ENCODE measurements around the gene MARF1. TPM values are rescaled to one million over a fixed set of nuclear protein-coding genes. Genes with fewer than 3 reads are reported as not detected.
"Not testable (repeated sequence)": the region's sequence is repeated elsewhere in the genome, so short reads cannot be mapped to it uniquely, and the experiment has no call there.

Gene MARF1
- 8.9 and 9.2 TPM in 2 replicates for polyA plus RNA-seq (2014; cell fraction: cytosol; rRNA removed)
- 11.3 and 23.9 TPM in 2 replicates for polyA plus RNA-seq (2014; cell fraction: nucleus; rRNA removed)

GRCh38 chr16:15643048-15643945 lies at the start of gene MARF1:
TSS of gene MARF1 (minus strand) at chr16:15643154. CDS start at chr16:15639233, 3,921 bp downstream.
- DNase-seq (ENCODE audit: low spot score): peak; percentile 95

GRCh38 chr16:15692508-15692907 lies 49.6 kb upstream of the MARF1 start:
- DNase-seq (ENCODE audit: low spot score): not testable (repeated sequence)

GRCh38 chr16:15691046-15691445 lies 48.1 kb upstream of the MARF1 start:
- no peak for DNase-seq (ENCODE audit: low spot score)

- DNase-seq (ENCODE audit: low spot score): no peak
Observed at GRCh38 chr16:15690296-15690695, 47.3 kb upstream of the MARF1 start.

GRCh38 chr16:15689290-15689689 lies 46.3 kb upstream of the MARF1 start:
- no peak for DNase-seq (ENCODE audit: low spot score)

- DNase-seq (ENCODE audit: low spot score): no peak
Observed at GRCh38 chr16:15686287-15686686, 43.3 kb upstream of the MARF1 start.

- DNase-seq (ENCODE audit: low spot score): no peak
Observed at GRCh38 chr16:15682105-15682570, 39.2 kb upstream of the MARF1 start.

- no peak for DNase-seq (ENCODE audit: low spot score)
Observed at GRCh38 chr16:15677447-15677846, 34.5 kb upstream of the MARF1 start.

GRCh38 chr16:15676506-15676905 lies 33.6 kb upstream of the MARF1 start:
- DNase-seq (ENCODE audit: low spot score): no peak

GRCh38 chr16:15674571-15674970 lies 31.6 kb upstream of the MARF1 start:
- DNase-seq (ENCODE audit: low spot score): no peak

GRCh38 chr16:15672514-15673167 lies 29.7 kb upstream of the MARF1 start:
- no peak for DNase-seq (ENCODE audit: low spot score)

- not testable (repeated sequence) for DNase-seq (ENCODE audit: low spot score)
Observed at GRCh38 chr16:15672127-15672513, 29.2 kb upstream of the MARF1 start.

GRCh38 chr16:15671530-15672117 lies 28.7 kb upstream of the MARF1 start:
- DNase-seq (ENCODE audit: low spot score): no peak

- no peak for DNase-seq (ENCODE audit: low spot score)
Observed at GRCh38 chr16:15667091-15667742, 24.3 kb upstream of the MARF1 start.

- DNase-seq (ENCODE audit: low spot score): no peak
Observed at GRCh38 chr16:15665107-15665506, 22.2 kb upstream of the MARF1 start.

GRCh38 chr16:15660203-15660601 lies 17.2 kb upstream of the MARF1 start:
- no peak for DNase-seq (ENCODE audit: low spot score)

GRCh38 chr16:15658556-15658955 lies 15.6 kb upstream of the MARF1 start:
- DNase-seq (ENCODE audit: low spot score): no peak

- DNase-seq (ENCODE audit: low spot score): no peak
Observed at GRCh38 chr16:15658149-15658548, 15.2 kb upstream of the MARF1 start.

- DNase-seq (ENCODE audit: low spot score): not testable (repeated sequence)
Observed at GRCh38 chr16:15655561-15655960, 12.6 kb upstream of the MARF1 start.

- no peak for DNase-seq (ENCODE audit: low spot score)
Observed at GRCh38 chr16:15654591-15654990, 11.6 kb upstream of the MARF1 start.

GRCh38 chr16:15653227-15653626 lies 10.3 kb upstream of the MARF1 start:
- DNase-seq (ENCODE audit: low spot score): no peak
